ENCODE results near the gene ADORA3.

GRCh38 chr1:111499026-111499785 is 4.2 kb downstream of the ADORA3 start:
- no peak for TF ChIP-seq ZFX (IDR thresholded peaks at IDR 0.05; ENCODE audit: borderline replicate concordance)
- no peak for TF ChIP-seq CTCF (IDR thresholded peaks at IDR 0.05)

All from 22Rv1 (cell line).